ENCODE data around the gene TSHZ2.
A peak's percentile ranks its signal among the peaks of the same experiment; 100 is the strongest.
"Not testable (repeated sequence)": the region's sequence is repeated elsewhere in the genome, so short reads cannot be mapped to it uniquely, and the experiment has no call there.

The TSHZ2 gene

DNA sequence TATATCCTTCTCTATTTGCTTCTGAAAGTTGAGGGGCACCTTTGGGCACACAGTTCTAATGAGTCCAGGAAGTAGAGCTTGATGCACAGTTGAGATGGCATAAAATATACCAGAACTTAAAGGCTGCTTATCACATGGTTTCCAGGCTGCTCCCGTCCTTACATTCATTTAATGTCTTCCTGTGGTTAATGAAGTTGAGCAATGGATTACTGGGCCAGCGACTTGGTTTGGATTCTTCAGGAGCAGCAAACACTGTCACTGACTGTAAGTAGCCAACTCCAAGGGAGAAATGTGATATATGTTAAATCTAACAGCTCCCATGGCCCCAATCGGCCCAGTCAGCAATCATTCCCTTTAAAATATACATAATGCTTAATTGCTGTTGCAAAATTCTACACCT lies 9.0 kb upstream of the TSHZ2 start:
- DNase-seq = no peak

DNA sequence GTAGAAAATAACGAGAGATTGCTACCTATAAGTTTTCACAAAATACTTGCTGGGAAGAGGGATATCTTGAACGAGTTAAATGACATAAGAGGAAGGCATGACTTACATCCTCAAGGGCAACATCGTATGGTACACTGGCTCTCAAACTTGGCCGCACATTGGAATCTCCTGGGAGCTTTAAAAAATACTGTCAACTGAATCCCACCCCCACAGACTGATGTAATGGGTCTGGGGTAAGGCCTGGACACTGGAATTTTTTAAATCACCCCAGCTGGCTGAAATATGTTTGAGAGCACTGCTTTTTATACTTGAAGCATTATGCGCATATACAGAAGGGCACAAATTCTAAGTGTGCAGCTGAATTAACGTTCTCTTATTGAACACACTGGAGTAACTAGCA lies 8.0 kb upstream of the TSHZ2 start:
- DNase-seq = no peak

DNA sequence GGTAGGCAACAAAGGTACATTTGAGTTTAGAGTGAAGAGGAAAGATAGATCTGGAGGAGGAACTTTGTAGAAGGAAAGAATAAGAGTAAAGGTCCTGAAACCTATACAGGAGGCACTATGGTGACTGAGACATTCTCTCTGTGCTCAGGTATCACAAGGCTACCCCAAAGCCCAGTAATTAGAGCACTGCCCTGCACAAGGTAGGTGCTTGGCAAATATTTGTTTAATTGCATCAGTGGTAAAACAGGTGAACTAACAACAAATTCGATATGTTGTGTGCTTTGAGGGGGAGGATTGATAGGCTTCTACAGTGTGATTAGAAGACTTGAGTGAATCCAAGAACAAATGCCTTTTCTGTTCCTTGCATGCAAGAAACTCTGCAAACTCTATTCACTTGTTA lies 6.8 kb upstream of the TSHZ2 start:
- no peak for DNase-seq

DNA sequence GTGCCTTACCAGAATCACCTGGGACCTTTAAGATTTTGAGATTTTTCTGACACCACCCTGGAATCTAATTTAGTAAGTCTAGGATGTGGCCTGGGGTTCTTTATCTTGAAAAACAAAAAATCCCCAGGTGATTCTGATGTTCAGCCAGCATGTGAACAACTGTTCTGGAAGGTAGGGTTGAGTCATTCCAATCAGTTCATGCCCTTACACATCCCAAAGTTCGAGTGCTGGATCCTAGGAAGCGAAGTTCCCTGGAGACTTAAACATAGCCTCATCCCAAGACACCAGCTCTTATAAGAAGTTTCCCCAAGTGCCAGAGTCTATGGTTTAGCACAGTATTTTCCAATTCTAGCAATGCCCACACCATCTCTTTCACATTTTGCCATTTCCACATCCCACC lies 6.3 kb upstream of the TSHZ2 start:
- DNase-seq = no peak

DNA sequence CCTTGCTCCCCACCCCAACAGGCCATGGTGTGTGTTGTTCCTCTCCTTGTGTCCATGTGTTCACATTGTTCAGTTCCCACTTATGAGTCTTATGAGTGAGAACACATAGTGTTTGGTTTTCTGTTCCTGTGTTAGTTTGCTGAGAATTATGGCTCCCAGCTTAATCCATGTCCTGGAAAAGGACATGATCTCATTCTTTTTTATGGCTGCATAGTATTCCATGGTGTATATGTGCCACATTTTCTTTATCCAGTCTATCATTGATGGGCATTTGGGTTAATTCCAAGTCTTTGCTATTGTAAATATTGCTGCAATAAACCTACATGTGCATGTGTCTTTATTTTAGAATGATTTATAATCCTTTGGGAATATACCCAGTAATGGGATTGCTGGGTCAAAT lies 5.6 kb upstream of the TSHZ2 start:
- not testable (repeated sequence) for DNase-seq

DNA sequence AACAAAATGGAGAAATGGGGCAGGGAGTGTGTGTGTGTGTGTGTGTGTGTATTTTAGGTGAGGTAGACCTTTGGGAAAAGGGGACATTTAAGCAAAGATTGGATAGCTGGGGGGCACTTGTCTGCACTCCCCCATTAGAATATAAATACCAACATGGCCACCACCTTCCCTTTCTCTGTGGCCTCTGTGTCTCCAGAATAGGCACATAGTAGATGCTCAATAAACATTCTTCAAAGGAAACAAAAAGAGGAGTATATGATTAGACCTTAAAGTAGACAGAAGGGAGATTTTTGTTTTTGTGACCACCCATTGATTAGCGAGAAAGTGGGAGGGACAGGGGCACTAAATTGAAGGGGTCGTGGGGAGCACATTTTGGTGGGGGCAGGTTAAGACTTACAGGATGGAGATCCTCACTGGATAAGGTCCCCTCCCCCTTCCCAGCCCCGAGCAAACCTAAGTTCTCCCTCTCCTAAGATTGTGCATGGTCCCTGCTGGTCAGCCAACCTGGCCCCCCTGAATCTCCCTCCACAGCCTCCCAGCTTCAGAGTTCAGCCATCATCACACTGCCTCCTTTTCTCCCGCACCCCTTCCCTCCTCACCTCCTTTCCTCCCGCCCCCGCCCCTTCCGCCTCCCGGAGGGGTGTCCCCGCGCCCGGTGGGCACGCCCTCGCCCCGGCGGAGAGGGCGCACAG lies 514 bp upstream of the TSHZ2 start:
- no peak for DNase-seq

DNA sequence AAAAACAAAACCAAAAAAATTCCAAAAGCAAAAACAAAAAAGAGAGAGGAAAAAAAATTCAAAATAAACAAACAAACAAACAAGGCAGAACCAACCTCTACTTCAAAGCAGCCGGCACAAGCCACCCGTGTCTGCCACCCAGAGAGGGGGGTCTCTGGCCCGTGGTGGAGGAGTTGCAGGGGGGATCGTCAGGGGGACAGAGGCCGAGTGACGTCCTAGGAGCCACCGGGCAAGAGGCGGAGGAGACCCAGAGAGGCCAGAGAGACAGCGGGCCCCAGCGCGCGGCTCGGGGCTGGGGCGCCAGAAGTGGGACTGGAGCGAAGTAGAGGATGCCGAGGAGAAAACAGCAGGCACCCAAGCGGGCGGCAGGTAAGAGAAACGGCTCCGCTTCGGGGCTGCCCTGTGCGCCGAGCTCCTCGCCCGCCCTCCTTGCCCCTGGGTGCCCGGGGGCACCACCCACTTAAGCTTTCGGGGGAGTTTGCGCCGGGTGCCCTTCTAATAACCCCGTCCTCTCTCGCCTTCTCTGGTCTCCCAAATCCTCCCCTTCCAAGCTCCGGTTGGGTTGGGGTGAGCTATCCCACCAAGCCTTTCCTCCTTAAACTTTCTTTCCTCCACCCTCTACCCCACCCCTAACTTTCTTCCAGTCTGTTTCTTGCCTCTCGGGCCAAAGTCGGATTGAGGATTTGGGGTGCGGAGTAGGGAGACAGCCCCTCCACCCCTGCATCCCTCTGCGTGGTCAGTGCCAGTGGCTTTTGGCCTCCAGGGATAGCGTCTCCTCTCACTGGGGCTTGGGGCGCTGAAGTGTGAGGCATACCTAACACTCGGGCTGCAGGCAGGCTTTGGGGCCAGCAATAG lies 1.0 kb downstream of the TSHZ2 start:
- peak; percentile 51 to 59 for DNase-seq

DNA sequence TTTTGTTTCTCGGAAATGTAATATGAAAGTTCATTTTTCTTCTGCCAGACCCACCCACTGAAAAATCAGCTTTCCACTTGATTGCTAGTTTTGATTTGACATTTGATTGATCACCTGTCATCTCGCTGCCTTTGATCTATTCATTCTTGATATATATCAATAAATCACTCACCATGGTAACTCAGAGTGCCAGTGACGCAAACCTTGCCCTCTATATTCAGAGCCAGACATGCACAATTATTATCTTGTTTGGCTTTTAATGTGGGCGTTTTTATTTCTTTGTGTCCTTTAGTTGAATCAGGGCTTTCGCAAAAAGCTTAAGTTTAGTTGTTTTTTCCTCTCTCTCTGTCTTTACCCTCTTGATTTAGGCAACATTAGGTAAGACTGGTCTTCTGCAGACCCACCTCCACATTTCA lies 2.0 kb downstream of the TSHZ2 start:
- DNase-seq = peak in 1 of 2 experiments; percentile 43

DNA sequence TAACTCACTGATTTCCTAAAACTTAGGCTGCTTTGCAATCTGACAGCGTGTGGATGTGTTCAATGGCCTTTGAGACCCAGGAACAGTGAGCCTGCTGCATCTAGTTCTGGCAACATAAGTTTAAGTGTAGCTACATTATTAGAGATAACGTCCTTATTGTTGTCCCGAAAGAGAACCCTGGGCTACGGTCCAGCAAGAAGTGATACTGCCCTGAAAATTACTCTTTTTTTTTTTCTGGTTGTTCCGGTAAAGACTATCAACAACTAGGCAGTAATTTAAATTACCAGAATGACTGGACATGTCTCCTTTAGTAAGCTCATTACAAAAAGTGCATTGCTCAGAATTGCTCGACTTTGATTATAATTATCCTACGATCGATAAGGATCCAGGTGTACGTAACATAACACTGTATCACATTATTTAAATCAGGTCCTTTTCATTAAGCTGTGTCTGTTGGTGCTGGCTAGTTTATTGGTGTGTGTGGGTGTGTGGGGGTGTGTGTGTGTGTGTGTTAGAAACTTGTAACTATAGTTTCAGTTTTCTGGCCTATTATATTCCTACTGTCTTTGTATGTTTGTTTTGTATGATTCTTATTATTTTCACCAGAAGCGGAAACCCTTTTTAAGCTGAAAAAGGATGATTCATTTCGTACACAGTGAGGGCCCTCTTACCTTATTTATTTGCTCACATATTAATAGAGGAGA lies 3.0 kb downstream of the TSHZ2 start:
- no peak for DNase-seq

DNA sequence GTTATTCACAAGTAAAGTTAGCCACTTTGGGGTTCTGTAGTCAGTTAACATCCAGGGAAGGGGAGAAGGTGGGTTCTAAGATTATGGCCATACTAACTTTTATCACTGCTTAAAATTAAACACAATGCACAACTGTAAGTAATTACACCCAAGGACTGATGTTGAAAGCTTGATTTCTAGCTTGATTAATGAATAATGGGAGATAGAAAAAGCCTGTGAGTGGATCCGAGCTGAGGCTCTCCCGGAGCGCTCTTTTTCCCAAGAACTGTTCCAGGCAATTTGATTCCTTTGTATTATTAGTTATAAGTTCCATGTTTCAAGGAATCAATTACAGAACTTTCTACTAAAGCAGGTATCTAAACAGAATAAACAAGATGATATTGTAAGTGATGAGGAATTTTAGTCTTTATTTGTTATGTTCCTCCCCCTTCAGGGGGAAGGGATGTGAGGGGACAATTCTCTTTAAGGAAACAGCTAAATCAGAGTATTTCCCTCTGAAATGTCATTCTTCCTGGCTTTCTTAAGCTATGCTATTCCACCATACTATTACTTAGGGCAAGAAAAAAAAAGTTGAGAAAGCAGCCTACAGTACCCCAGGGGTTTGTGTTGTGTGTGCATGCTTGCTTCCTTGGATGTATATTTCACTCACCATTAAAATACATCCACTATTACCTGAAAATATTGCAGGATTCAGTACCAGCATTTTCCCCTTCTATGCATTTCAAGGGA lies 3.8 kb downstream of the TSHZ2 start:
- DNase-seq = no peak

DNA sequence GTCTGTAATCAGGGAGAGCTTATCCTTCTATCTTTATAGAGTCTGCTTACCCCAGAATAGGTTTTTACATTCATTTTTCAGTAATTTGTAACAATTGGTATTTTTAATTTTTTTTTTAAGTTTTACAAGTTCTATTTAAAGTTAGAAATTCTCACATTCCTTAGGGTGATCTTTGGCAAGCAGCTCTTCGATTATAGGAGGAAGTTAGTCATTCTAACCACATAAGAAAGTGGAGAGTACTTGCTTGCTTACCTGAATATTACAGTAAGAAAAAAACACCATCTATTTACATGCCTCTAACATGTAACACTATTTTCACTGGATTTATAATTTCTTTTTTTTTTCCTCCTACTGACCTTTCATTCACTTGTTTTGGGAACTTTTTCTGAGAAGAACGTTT lies 6.7 kb downstream of the TSHZ2 start:
- no peak for DNase-seq

DNA sequence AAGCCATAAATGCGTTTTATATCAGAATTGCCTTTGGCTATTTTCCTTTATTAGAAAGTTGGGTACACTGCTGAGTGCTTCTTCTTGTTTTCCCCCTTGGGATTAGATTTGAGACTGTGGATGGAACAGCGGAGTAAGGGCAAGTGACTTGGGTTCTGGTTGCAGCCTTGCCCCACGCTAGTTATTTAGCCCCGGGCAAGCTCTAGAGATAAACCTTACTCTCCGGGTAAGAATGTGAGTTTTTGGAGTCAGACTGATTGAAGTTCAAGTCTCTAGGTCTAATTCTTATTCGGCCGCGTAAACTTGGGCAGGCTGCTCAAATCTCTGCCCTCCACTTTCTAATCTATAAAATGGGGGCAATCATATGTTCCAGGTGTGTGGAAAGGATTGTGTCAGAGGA lies 8.9 kb downstream of the TSHZ2 start:
- DNase-seq = no peak

DNA sequence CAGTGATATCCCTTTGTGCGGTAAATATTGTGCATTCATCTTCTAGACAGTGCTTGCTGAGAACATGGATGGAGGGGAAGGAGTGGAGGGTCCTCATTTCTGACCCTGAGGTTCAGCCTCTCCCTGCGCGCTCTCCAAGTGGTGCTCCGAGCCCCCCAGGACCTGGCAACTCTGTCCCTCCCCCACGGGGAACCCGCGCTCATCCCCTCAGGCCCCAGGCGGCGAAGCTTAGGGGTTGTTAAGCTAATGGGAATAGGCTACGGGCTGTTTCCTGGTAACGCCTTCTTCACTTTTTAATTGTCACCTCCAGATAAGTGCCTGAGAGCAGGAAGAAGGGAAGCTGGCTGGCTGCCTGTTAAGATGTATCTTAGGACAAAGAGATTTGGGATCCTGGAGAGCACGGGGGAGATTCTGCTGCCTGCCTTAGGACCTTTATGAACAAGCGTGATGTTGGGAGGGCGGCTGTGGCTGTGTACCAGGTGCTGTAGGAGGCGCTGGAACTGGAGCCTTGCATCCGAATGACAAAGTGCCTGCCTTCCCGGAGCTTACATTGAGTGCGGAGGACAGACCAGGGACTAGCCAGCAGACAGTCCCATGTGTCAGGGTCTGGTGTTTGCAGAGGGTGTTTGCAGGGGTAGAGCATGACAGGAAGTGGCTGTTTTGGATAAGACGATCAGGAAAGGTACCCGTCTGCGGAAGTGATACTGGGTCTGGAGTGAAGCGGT lies 11.7 kb downstream of the TSHZ2 start:
- no peak for DNase-seq

DNA sequence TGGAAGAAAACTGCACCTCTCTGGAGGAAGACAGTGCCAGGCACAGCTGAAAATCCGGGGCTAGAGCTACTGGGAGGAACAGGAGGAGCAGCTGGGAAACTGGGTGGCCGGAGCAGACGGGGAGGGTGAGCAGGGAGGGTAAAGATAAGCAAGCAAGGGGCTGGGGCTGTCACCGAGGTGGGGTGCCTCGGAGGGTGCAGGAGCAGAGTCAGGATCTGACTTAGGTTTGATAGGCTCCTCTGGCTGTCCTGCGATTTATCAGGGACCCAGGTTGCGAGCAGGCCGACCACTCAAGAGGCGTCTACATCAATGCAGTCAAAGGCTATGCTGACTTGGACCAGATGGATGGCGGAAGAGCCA lies 12.3 kb downstream of the TSHZ2 start:
- no peak for DNase-seq

DNA sequence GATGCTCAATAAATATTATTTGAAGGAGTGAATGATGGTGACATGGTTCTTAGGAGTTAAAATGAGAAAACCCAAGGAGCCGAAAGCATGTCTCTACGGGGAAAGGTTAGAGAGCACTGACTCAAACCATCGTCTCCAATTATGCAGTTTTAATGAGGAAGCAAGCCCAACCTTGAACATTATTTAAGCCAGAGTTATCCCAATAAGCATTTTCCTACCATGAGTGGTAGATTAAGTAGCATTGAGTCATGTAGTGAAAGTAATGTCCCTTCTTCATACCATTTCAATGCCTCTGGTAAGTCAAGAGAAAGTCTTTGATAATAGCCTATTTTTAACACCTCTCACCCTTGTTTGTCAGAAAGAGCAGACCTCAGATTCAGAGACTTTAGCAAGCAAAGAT lies 13.5 kb downstream of the TSHZ2 start:
- no peak for DNase-seq

DNA sequence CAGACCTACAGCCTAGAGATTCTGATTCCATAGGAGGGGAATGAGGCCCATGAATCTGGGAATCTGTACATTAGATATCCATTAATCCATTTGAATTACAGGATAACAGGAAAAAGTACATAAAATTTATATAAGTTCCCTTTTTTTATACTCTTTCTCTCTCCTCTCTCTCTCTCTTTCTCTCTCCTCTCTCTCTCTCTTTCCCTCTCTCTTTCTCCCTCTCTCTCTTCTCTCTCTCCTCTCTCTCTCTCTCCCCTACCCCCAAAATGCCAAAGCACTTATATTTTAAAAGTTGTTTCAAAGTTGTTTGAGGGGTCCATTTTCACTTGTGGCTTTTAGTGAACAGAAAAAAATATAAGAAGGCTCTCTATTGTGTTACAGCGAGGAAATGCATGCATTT lies 15.1 kb downstream of the TSHZ2 start:
- no peak for DNase-seq

DNA sequence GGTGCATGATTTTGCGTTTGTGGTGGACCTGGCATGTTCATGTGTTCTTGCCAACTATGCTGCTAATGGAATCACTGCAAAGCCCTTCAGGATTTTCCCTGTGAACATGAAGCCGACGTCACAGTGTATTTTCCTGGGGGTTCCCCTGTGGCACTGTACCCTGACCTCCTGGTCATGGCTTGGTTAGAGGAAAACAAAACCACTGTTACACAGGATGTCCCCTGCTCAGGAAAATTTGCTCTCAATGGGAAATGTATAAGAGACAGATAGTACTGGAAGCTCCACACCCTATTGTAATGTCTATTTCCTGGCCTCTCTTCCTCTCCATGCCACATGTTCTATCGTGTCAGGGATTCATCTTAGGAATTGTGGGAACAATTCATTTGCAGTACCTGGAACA lies 19.7 kb downstream of the TSHZ2 start:
- DNase-seq = no peak

DNA sequence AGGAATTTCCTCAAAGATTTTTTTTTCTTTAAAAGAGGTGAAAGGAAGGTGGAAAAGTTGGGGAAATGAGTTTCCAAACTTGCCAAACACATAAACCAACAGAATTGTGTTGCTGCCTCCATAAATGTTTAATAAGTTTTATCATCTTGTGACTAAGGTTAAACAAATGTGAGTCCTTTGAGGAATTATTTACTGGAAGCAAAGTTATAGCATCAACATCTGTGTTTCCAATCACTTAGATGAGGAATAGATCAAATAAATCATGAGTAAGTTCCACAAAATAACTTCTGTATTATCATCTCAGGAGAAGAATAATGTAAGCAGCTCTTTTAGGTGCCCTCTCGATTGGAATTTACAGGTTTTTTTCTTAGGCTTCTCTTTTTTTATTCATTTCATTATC lies 20.5 kb downstream of the TSHZ2 start:
- no peak for DNase-seq

DNA sequence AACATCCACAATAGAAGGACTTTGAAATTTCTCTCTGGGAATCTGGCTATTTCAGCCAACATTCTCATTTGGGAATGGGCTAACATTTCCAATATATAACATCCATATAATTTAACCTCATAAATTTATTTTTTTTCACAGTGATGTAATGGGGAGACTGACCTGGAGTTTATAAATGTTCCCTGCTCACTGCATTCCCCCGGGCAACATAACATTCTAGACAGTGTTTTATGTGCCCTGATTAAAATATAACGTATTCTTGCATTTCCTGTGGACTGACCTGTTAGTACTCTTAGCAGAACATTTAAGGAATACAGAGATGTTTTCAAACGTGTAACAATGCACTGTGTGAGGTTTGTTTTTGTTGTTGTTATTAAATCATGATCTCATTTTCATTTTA lies 20.9 kb downstream of the TSHZ2 start:
- no peak for DNase-seq

DNA sequence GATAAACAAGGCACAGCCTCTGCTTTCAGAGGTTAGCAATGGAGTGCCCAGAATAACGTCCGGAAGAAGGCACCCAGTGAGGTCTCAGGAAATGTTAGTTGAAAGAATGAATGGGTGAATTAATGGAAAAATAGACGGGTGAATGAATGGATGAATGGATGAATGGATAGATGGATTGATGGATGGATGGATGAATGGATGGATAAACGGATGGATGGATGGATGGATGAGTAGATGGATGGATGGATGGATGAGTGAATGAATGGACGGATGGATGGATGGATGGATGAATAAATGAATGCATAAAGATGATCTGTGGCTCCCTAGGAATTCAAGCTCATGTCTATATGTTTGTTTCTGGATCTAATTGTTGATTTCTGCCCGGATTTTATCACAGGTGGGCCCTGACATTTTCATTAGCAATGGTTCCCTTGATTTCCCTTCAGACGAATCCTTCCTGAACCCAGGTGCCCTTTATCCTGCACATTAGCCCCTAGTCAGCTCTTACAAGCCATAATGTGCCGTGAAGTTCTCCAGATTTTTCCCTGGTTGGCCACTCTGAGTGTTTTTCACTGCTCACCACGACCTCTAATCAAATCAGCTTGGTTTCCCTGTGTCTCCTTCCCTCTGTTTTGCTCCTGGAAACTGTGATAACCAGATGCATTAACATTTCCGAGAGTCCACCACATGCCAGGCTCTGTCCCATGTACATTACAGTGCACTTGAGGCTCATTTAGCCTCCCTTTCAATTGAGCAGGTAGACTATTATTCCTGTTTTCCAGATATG lies 22.2 kb downstream of the TSHZ2 start:
- DNase-seq = no peak

DNA sequence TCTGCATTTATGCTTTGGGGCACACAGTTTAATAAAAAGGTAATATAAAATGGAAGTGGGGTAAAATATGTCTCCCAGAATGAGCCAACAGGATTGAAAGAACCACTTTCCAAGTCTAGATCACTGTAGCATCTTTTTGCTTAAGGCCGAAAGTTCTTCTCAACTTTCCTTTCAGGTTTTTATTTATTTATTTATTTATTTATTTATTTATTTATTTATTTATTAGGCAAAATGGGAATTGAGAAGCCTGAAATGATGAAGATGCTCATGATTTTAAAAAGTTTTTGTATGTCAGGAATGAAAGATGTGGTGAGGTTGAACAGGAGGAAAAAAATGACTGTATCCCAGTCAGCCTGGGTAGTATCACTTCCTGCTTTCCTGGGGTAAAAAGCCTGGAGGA lies 24.0 kb downstream of the TSHZ2 start:
- DNase-seq = no peak

DNA sequence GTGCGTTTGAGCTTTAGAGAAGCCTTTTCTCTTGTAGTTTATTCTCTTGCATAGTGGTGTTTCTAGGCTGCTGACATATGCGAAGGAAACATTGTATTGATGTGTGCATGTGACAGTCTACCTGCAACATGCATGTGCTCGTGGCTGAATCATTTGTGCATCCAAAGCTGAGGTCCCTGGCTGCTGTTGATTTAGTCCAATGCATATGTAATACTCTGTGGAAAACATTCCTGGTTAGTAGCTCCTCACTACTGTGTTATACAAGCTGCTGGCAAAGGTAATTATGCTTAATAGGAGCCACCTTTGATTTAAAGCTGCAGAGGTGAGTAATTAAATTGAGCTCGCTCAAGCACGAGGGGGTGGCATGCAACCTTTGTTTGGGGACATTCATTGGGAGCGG lies 24.5 kb downstream of the TSHZ2 start:
- DNase-seq = no peak
